ENCODE measurements around the gene CORO2B. TPM values are rescaled to one million over a fixed set of nuclear protein-coding genes. Genes with fewer than 3 reads are reported as not detected.

Gene CORO2B
- total RNA-seq, 1 donor from 2014 or later, result 21.3 TPM

GRCh38 chr15:68590721-68591389, 12.1 kb downstream of the CORO2B start:
- Mint-ChIP-seq H3K27me3 (ENCODE audit: low read depth) (no peaks in the 10 kb centered on the region), H3K4me1 (peaks cover 67% of the 10 kb centered on the region), H3K27ac (ENCODE audit: unreplicated experiment) (peak overlapping the region; percentile 59), H3K4me3 (no peak overlapping the region), H3K9me3 (no peaks in the 10 kb centered on the region), H3K36me3 (ENCODE audit: low read depth) (no peaks in the 10 kb centered on the region)
- TF ChIP-seq, protein P1, sequence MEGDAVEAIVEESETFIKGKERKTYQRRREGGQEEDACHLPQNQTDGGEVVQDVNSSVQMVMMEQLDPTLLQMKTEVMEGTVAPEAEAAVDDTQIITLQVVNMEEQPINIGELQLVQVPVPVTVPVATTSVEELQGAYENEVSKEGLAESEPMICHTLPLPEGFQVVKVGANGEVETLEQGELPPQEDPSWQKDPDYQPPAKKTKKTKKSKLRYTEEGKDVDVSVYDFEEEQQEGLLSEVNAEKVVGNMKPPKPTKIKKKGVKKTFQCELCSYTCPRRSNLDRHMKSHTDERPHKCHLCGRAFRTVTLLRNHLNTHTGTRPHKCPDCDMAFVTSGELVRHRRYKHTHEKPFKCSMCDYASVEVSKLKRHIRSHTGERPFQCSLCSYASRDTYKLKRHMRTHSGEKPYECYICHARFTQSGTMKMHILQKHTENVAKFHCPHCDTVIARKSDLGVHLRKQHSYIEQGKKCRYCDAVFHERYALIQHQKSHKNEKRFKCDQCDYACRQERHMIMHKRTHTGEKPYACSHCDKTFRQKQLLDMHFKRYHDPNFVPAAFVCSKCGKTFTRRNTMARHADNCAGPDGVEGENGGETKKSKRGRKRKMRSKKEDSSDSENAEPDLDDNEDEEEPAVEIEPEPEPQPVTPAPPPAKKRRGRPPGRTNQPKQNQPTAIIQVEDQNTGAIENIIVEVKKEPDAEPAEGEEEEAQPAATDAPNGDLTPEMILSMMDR (conservative IDR thresholded peaks at IDR 0.05), result no peak
- no peak for DNase-seq (ENCODE audit: low read depth, low spot score)

DNA sequence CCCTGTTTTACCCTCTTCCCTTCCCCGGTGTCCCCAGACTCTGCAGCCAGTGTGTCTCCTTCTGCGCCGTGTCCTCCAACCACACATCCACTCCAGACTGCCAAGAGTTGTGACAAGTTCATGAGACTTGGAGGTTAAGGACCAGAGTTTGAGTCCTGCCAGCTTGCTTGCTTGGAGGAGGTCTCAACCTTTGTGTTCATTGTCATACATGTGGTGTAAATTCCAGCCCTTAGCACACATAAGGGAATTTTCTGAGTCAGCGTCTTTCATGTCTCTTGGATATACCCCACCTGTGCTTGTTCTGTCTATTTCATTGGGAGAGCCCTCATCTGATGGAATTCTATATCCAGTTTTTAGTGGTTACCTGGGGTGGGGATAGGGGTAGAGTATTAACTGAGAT, 13.3 kb downstream of the CORO2B start:
- DNase-seq (ENCODE audit: low read depth, low spot score), result no peak
- H3K27ac Mint-ChIP-seq (ENCODE audit: unreplicated experiment), result no peak overlapping the region

DNA sequence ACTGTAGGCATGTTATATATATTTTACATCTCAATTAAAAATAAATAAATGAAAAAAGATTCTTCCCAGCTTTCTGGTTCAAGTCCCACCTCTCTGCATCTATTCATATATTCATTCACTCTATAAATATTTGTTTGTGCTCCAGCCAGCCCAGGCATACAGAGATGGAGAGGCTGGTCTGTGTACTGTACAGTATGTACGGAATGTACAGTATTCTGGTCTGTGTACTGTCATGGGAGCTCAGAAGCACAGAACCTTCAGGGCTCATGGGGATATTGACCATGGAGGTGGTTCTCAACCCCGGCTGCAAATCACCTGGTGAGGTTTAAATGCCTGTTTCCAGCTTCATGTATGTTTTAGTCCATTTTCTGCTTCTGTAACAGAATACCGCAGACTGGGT, 13.8 kb downstream of the CORO2B start:
- TF ChIP-seq, protein P1 (conservative IDR thresholded peaks at IDR 0.05), result no peak
- Mint-ChIP-seq H3K9me3 (no peaks in the 10 kb centered on the region), H3K4me3 (no peak overlapping the region), H3K4me1 (peaks cover 74% of the 10 kb centered on the region), H3K27me3 (ENCODE audit: low read depth) (no peaks in the 10 kb centered on the region), H3K27ac (ENCODE audit: unreplicated experiment) (no peak overlapping the region), H3K36me3 (ENCODE audit: low read depth) (no peaks in the 10 kb centered on the region)
- DNase-seq (ENCODE audit: low read depth, low spot score), result no peak

More for the DNA sequence above, 13.3 kb downstream of the CORO2B start:
- no peaks in the 10 kb centered on the region for H3K9me3 Mint-ChIP-seq
- no peaks in the 10 kb centered on the region for H3K27me3 Mint-ChIP-seq (ENCODE audit: low read depth)
- H3K4me3 Mint-ChIP-seq, result no peak overlapping the region
- no peaks in the 10 kb centered on the region for H3K36me3 Mint-ChIP-seq (ENCODE audit: low read depth)
- H3K4me1 Mint-ChIP-seq, result peaks cover 70% of the 10 kb centered on the region
- TF ChIP-seq, protein P1 (conservative IDR thresholded peaks at IDR 0.05), result no peak

DNA sequence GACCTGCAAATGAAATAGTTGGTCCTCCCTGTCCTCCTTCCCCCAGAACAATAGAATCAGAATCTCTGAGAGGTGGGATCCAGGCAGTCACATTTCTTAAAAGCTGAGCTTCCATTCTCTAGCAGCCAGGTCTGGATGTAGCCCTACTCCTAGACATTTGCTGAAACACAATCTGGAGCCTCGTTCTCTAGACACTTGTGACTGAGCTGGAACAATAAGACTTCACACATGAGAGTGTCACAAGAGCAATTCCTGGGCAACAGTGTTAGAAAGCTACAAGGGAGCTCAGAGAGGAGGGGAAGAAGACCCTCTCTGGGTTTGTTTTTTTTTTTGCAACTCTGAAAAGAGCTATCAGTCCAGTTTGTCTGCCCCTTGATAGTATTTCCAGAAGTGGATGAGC, 14.5 kb downstream of the CORO2B start:
- peak overlapping the region; percentile 79 for H3K27ac Mint-ChIP-seq (ENCODE audit: unreplicated experiment)
- no peak for DNase-seq (ENCODE audit: low read depth, low spot score)
- peak overlapping the region; percentile 2 for H3K4me3 Mint-ChIP-seq
- H3K9me3 Mint-ChIP-seq, result no peaks in the 10 kb centered on the region
- TF ChIP-seq, protein P1 (conservative IDR thresholded peaks at IDR 0.05), result no peak
- H3K27me3 Mint-ChIP-seq (ENCODE audit: low read depth), result no peaks in the 10 kb centered on the region
- no peaks in the 10 kb centered on the region for H3K36me3 Mint-ChIP-seq (ENCODE audit: low read depth)
- H3K4me1 Mint-ChIP-seq, result peaks cover 76% of the 10 kb centered on the region

GRCh38 chr15:68593828-68594532, 15.2 kb downstream of the CORO2B start:
- peaks cover 78% of the 10 kb centered on the region for H3K4me1 Mint-ChIP-seq
- TF ChIP-seq, protein P1 (conservative IDR thresholded peaks at IDR 0.05), result no peak

More at GRCh38 chr15:68593828-68594532, 15.2 kb downstream of the CORO2B start:
- Mint-ChIP-seq H3K9me3 (no peaks in the 10 kb centered on the region), H3K36me3 (ENCODE audit: low read depth) (no peaks in the 10 kb centered on the region), H3K4me3 (peak overlapping the region; percentile 2), H3K27me3 (ENCODE audit: low read depth) (no peaks in the 10 kb centered on the region), H3K27ac (ENCODE audit: unreplicated experiment) (peak overlapping the region; percentile 79)
- DNase-seq (ENCODE audit: low read depth, low spot score), result no peak

Measured in neural crest cell (in vitro differentiated cells).